HG03097 (cell line): ENCODE results near the gene CCDC92.

Experiments
- ATAC-seq: cut with Tn5 transposase; IDR thresholded peaks from one replicate; pipeline ENCODE4 v1.9.1; 2021; ENCODE audit not compliant: unreplicated experiment, low FRiP score

The CCDC92 gene

GRCh38 chr12:123938679-123939480 lies 33.8 kb downstream of the CCDC92 start:
- ATAC-seq, result no peak

GRCh38 chr12:123937707-123938591 lies 34.7 kb downstream of the CCDC92 start:
- ATAC-seq, result no peak

GRCh38 chr12:123936956-123937706 lies 35.5 kb downstream of the CCDC92 start:
- ATAC-seq, result no peak

- no peak for ATAC-seq
These were observed 36.2 kb downstream of the CCDC92 start for GRCh38 chr12:123936471-123936870.

GRCh38 chr12:123935956-123936355 lies 36.7 kb downstream of the CCDC92 start:
- no peak for ATAC-seq

- no peak for ATAC-seq
These were observed 37.8 kb downstream of the CCDC92 start for GRCh38 chr12:123934829-123935228.

- ATAC-seq, result no peak
These were observed 38.5 kb downstream of the CCDC92 start for GRCh38 chr12:123934016-123934620.

- no peak for ATAC-seq
These were observed 39.4 kb downstream of the CCDC92 start for GRCh38 chr12:123933214-123933613.

GRCh38 chr12:123931686-123932321 lies 40.8 kb downstream of the CCDC92 start:
- no peak for ATAC-seq

GRCh38 chr12:123929946-123930583 lies 42.6 kb downstream of the CCDC92 start:
- ATAC-seq, result no peak

- no peak for ATAC-seq
These were observed 43.7 kb downstream of the CCDC92 start for GRCh38 chr12:123928897-123929296.

GRCh38 chr12:123928274-123928865 lies 44.3 kb downstream of the CCDC92 start:
- no peak for ATAC-seq

- ATAC-seq, result no peak
These were observed 48.1 kb downstream of the CCDC92 start for GRCh38 chr12:123924539-123924938.

- no peak for ATAC-seq
These were observed 48.7 kb downstream of the CCDC92 start for GRCh38 chr12:123923927-123924326.

- no peak for ATAC-seq
These were observed 49.6 kb downstream of the CCDC92 start for GRCh38 chr12:123923038-123923437.

GRCh38 chr12:123919980-123920360 lies 52.7 kb downstream of the CCDC92 start:
- no peak for ATAC-seq

- ATAC-seq, result no peak
These were observed 55.2 kb downstream of the CCDC92 start for GRCh38 chr12:123917337-123917850.

GRCh38 chr12:123916729-123917128 lies 55.9 kb downstream of the CCDC92 start:
- ATAC-seq, result no peak

GRCh38 chr12:123914726-123915333 lies 57.8 kb downstream of the CCDC92 start:
- no peak for ATAC-seq
